Measurements from ENCODE around the gene MOB3B.

Gene MOB3B

DNA sequence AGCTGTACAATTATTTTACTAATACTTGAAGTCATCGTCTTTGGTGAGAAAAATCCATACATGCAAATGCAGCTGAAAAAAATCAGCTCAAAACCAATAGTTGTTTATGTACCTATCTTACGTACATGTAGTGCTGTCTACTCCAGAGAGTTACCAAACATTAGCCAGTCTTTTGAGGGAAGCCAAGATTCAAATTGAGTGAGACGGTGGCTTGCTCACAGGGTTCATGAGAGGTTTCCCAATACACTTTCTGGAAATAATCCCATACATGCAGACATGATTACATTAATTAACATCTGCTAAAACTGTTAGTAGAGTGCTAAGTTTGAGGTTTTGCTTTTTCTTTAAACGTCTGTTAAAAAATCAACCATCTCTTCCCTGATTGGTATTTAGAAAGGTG lies 41.4 kb upstream of the MOB3B start:
- no peak overlapping the region for H3K4me3 ChIP-seq (ENCODE audit: low read depth, low read length)
- in situ Hi-C loops (cut with HindIII; ENCODE audit: low sequenced_read_pairs), result no loop called here
- DNase-seq (ENCODE audit: low read depth, low spot score), result no peak
- TF ChIP-seq, protein P1, sequence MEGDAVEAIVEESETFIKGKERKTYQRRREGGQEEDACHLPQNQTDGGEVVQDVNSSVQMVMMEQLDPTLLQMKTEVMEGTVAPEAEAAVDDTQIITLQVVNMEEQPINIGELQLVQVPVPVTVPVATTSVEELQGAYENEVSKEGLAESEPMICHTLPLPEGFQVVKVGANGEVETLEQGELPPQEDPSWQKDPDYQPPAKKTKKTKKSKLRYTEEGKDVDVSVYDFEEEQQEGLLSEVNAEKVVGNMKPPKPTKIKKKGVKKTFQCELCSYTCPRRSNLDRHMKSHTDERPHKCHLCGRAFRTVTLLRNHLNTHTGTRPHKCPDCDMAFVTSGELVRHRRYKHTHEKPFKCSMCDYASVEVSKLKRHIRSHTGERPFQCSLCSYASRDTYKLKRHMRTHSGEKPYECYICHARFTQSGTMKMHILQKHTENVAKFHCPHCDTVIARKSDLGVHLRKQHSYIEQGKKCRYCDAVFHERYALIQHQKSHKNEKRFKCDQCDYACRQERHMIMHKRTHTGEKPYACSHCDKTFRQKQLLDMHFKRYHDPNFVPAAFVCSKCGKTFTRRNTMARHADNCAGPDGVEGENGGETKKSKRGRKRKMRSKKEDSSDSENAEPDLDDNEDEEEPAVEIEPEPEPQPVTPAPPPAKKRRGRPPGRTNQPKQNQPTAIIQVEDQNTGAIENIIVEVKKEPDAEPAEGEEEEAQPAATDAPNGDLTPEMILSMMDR (IDR thresholded peaks at IDR 0.05; ENCODE audit: low read depth, low read length), result no peak

DNA sequence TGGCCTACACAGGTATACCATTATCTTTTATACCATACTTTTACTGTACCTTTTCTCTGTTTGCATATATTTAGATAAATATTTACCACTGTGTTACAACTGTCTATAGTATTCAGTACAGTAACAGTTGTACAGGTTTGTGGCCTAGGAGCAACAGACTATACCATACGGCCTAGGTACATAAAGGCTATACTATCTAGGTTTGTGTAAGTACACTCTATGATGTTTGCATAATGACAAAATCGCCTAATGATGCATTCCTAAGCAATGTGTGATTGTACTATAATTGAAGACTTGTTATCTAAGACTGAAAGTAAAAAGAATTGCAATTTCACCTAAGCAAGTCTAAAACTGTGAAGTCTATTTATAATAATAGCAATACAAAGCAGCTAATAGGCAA lies 39.8 kb upstream of the MOB3B start:
- no peak for DNase-seq (ENCODE audit: low read depth, low spot score)
- in situ Hi-C loops (cut with HindIII; ENCODE audit: low sequenced_read_pairs), result no loop called here
- TF ChIP-seq, protein P1 (IDR thresholded peaks at IDR 0.05; ENCODE audit: low read depth, low read length), result no peak
- H3K4me3 ChIP-seq (ENCODE audit: low read depth, low read length), result no peak overlapping the region

DNA sequence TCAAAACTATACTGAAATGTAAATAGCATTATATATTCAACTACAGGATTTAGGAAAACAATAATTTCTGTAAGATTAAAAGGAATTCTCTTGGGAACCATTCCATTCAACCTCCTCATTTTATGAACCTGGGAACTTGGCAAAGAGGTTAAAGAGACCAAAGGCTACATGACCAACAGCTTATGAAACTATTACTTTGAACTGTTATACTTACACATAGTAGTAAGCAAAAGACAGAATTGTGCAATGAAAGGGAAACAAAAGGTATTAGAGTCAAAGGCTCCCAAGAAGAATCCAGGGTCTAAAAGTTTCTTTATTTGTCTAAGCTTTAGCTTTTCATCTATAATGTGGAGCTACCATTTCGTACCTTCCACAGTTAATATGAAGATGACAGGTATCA lies 36.5 kb upstream of the MOB3B start:
- DNase-seq (ENCODE audit: low read depth, low spot score), result no peak
- in situ Hi-C loops (cut with HindIII; ENCODE audit: low sequenced_read_pairs), result no loop called here
- TF ChIP-seq, protein P1 (IDR thresholded peaks at IDR 0.05; ENCODE audit: low read depth, low read length), result no peak
- H3K4me3 ChIP-seq (ENCODE audit: low read depth, low read length), result no peak overlapping the region

DNA sequence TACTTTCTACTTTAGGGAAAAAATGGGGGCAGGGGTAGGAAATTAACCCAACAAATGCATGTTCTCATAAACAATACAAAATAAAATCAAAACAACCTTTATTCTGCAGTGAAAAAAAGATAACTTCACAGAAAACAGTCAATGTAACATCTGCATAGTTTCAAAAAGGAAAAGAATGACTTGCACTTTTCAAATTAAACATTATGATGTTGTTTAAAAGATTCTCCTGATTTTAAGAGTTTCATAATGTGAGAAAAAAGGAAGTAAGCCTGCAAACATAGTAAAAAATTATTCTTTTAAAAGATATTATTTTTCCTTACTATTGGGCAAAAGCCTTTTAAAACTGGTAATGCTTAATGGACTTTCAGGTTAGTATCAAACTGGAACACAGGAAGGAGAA lies 36.1 kb upstream of the MOB3B start:
- H3K4me3 ChIP-seq (ENCODE audit: low read depth, low read length), result no peak overlapping the region
- DNase-seq (ENCODE audit: low read depth, low spot score), result no peak
- in situ Hi-C loops (cut with HindIII; ENCODE audit: low sequenced_read_pairs), result no loop called here
- TF ChIP-seq, protein P1 (IDR thresholded peaks at IDR 0.05; ENCODE audit: low read depth, low read length), result no peak

DNA sequence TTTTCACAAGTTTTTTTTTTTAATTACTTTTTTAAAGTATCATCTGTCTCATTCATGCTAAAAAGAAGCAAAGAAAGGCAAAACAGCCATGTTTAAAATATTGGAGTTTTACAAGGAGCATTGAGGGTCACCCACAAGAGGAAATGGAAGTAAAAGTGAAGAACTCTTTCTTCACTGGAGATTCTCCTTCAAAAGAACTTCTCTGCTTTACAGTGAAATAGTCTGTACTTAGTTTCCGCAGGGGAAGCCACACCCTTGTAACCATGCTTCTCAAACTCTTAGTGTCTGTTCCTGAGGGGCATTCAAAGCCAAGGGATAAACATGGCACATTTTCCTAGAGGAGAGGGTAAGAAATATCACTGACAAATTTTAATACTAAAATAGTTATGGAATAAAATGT lies 35.1 kb upstream of the MOB3B start:
- TF ChIP-seq, protein P1 (IDR thresholded peaks at IDR 0.05; ENCODE audit: low read depth, low read length), result no peak
- H3K4me3 ChIP-seq (ENCODE audit: low read depth, low read length), result no peak overlapping the region
- DNase-seq (ENCODE audit: low read depth, low spot score), result no peak
- in situ Hi-C loops (cut with HindIII; ENCODE audit: low sequenced_read_pairs), result no loop called here

DNA sequence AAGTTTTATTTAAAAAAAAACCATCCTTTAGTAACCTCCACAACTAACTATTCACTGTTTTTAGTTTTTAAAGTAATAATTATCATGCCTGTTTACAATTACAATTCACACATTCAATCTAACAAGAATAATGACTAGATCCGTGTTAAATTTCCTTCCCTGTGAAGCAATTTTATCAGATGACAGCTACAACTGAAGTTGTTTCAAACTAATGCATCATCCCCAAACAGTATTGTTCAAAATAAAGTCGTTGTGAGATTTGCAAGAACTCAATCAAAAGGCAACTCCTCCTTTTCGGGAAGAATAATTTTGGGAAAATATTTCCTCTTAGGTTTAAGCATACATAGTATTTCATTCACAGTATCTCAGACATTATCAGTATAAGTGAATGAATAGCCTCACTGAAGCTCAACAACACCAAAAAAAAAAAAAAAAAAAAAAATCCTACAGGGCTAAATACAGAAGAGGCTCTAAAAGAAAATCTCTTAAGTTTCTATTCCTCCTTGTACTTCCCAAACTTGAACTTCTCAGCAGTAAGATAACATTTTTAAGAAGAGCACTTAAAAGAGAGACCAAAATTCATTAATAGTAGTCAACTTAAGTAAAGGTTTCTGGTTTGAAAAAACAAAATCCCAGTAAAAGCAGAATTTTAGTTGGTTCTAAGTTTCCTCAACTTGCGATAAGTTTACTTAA lies 34.3 kb upstream of the MOB3B start:
- TF ChIP-seq, protein P1 (IDR thresholded peaks at IDR 0.05; ENCODE audit: low read depth, low read length), result no peak
- DNase-seq (ENCODE audit: low read depth, low spot score), result no peak
- in situ Hi-C loops (cut with HindIII; ENCODE audit: low sequenced_read_pairs), result no loop called here
- H3K4me3 ChIP-seq (ENCODE audit: low read depth, low read length), result no peak overlapping the region
